H1 (cell line): ENCODE results near the gene RAD54L. TPM values are rescaled to one million over a fixed set of nuclear protein-coding genes. Genes with fewer than 3 reads are reported as not detected.

Experiments
- CTCF ChIA-PET: fragments of 300-600 bp; sonication (Branson Sonifier 250); formaldehyde crosslinking; loops from one replicate; lab custom pipeline; 2021; ENCODE audit not compliant: partially characterized antibody; lab: Charles Lee
- POLR2A ChIA-PET: fragments of 300-600 bp; sonication (Branson Sonifier 250); formaldehyde crosslinking; loops from one replicate; lab custom pipeline; 2021; ENCODE audit warnings: inconsistent platforms; ENCODE audit not compliant: partially characterized antibody; lab: Charles Lee
- DNase-seq, 2 experiments: peaks; one replicate each; pipeline versions ENCODE4 v3.0.0 to v3.0.0-alpha.2; 2010 to 2022; ENCODE audit warnings: low spot score in 2 of 2, low read depth in 1 of 2, mixed read lengths in 1 of 2
- FAIRE-seq: peaks from 2 replicates; lab custom pipeline; 2011; peaks lifted over from hg19 to GRCh38; lab: Jason Lieb, UNC
- H2AFZ ChIP-seq: 2 replicates; pipeline ENCODE4 v1.8.1; 2012; ENCODE audit warnings: low read length, inconsistent platforms
- H2AK5ac ChIP-seq: 2 replicates; pipeline ENCODE4 v1.6.1; 2013; ENCODE audit warnings: low read depth, low read length
- H2BK120ac ChIP-seq: replicated peaks from 2 replicates; pipeline ENCODE3; 2013; ENCODE audit warnings: low read depth, low read length, inconsistent platforms
- H2BK12ac ChIP-seq: 2 replicates; pipeline ENCODE4 v1.6.1; 2013; ENCODE audit warnings: low read depth, low read length
- H2BK15ac ChIP-seq: 2 replicates; pipeline ENCODE4 v1.6.1; 2013; ENCODE audit warnings: low read length
- H2BK20ac ChIP-seq: 2 replicates; pipeline ENCODE4 v1.6.1; 2013; ENCODE audit warnings: low read length
- H2BK5ac ChIP-seq: 2 replicates; pipeline ENCODE4 v1.6.1; 2013; ENCODE audit warnings: low read depth, low read length
- H3K14ac ChIP-seq: 2 replicates; pipeline ENCODE4 v1.6.1; 2013; ENCODE audit warnings: inconsistent platforms; ENCODE audit not compliant: insufficient read length
- H3K18ac ChIP-seq: 2 replicates; pipeline ENCODE4 v1.6.1; 2013; ENCODE audit warnings: low read length; ENCODE audit errors: extremely low read depth
- H3K23ac ChIP-seq: 2 replicates; pipeline ENCODE4 v1.6.1; 2013; ENCODE audit warnings: inconsistent platforms; ENCODE audit not compliant: insufficient read length
- H3K23me2 ChIP-seq: 2 replicates; pipeline ENCODE4 v1.6.1; 2013; ENCODE audit warnings: low read depth, low read length
- H3K27ac ChIP-seq: 2 replicates; pipeline ENCODE4 v1.6.1; 2011; ENCODE audit warnings: low read depth, low read length, inconsistent platforms
- H3K27me3 ChIP-seq, 4 experiments: replicated peaks in 1 of 4; 1 replicate in 1 of 4; 2 replicates in 3 of 4; pipeline versions ENCODE4 v1.6.1 to v1.8.1; 2011 to 2013; ENCODE audit warnings: low read length in 3 of 4, mild to moderate bottlenecking in 3 of 4, inconsistent platforms in 2 of 4, mixed read lengths in 2 of 4, moderate library complexity in 1 of 4; ENCODE audit not compliant: control insufficient read depth in 3 of 4, insufficient read depth in 3 of 4; ENCODE audit errors: extremely low read depth in 1 of 4
- H3K36me3 ChIP-seq, 4 experiments: 2 replicates each; pipeline versions ENCODE4 v1.6.1 to v1.8.1; 2011 to 2013; ENCODE audit warnings: mild to moderate bottlenecking in 4 of 4, low read length in 3 of 4, moderate library complexity in 2 of 4, control low read depth in 1 of 4, inconsistent platforms in 1 of 4; ENCODE audit not compliant: insufficient read depth in 4 of 4, control insufficient read depth in 2 of 4
- H3K4ac ChIP-seq: replicated peaks from 2 replicates; pipeline ENCODE3; 2013; ENCODE audit warnings: low read length, low read depth, mixed read lengths, inconsistent platforms; ENCODE audit not compliant: insufficient read length
- H3K4me1 ChIP-seq, 4 experiments: replicated peaks in 1 of 4; 1 replicate in 1 of 4; 2 replicates in 3 of 4; pipeline versions ENCODE4 v1.6.1 to v1.8.1; 2011 to 2013; ENCODE audit warnings: low read length in 3 of 4, inconsistent platforms in 2 of 4, mixed read lengths in 1 of 4; ENCODE audit not compliant: insufficient read depth in 4 of 4, control insufficient read depth in 3 of 4
- H3K4me2 ChIP-seq, 2 experiments: 2 replicates each; pipeline versions ENCODE4 v1.6.1 to v1.8.1; 2011 to 2013; ENCODE audit warnings: low read depth in 2 of 2, low read length in 2 of 2, control low read depth in 1 of 2, inconsistent platforms in 1 of 2, mild to moderate bottlenecking in 1 of 2; ENCODE audit not compliant: insufficient read depth in 1 of 2
- H3K4me3 ChIP-seq, 4 experiments: fragments of 200-600, 300-600 bp in 1 of 4; sonication (generic), shearing (Covaris generic), sonication (Bioruptor Twin) in 1 of 4; 2 replicates each; pipeline versions ENCODE4 v1.5.1 to v1.8.1; 2011 to 2016; ENCODE audit warnings: low read length in 4 of 4, low read depth in 3 of 4, control low read depth in 2 of 4, inconsistent platforms in 2 of 4, mild to moderate bottlenecking in 2 of 4, mixed read lengths in 1 of 4, moderate library complexity in 1 of 4; ENCODE audit not compliant: insufficient read depth in 2 of 4; ENCODE audit errors: extremely low read depth in 1 of 4
- H3K56ac ChIP-seq: replicated peaks from 2 replicates; pipeline ENCODE3; 2013; ENCODE audit warnings: low read depth, mild to moderate bottlenecking, mixed read lengths, low read length, inconsistent platforms; ENCODE audit not compliant: insufficient read length
- H3K79me1 ChIP-seq: 2 replicates; pipeline ENCODE4 v1.6.1; 2013; ENCODE audit warnings: low read depth, low read length, control low read depth
- H3K79me2 ChIP-seq, 2 experiments: 2 replicates each; pipeline versions ENCODE4 v1.6.1 to v1.8.1; 2012 to 2013; ENCODE audit warnings: low read length in 2 of 2, mild to moderate bottlenecking in 2 of 2, inconsistent platforms in 1 of 2; ENCODE audit not compliant: insufficient read depth in 2 of 2, control insufficient read depth in 1 of 2
- H3K9ac ChIP-seq, 4 experiments: replicated peaks in 1 of 4; 1 replicate in 1 of 4; 2 replicates in 3 of 4; pipeline versions ENCODE4 v1.6.1 to v1.8.1; 2011 to 2013; ENCODE audit warnings: low read depth in 3 of 4, low read length in 3 of 4, control low read depth in 2 of 4, mild to moderate bottlenecking in 2 of 4, moderate library complexity in 2 of 4, inconsistent platforms in 1 of 4; ENCODE audit errors: extremely low read depth in 1 of 4
- H3K9me3 ChIP-seq, 2 experiments: 2 replicates each; pipeline versions ENCODE4 v1.6.1 to v1.8.1; 2012 to 2013; ENCODE audit warnings: mild to moderate bottlenecking in 2 of 2, moderate library complexity in 2 of 2, control low read depth in 1 of 2, inconsistent platforms in 1 of 2, low read depth in 1 of 2, low read length in 1 of 2, mixed read lengths in 1 of 2; ENCODE audit not compliant: insufficient read depth in 2 of 2
- H4K20me1 ChIP-seq, 2 experiments: replicated peaks in 1 of 2; 2 replicates each; pipeline versions ENCODE3 to v1.8.1; 2011 to 2013; ENCODE audit warnings: inconsistent platforms in 2 of 2, low read length in 2 of 2, mild to moderate bottlenecking in 1 of 2; ENCODE audit not compliant: insufficient read depth in 2 of 2, control insufficient read depth in 1 of 2
- H4K5ac ChIP-seq: 2 replicates; pipeline ENCODE4 v1.6.1; 2013; ENCODE audit warnings: low read length, low read depth, mixed read lengths, inconsistent platforms; ENCODE audit not compliant: insufficient read length
- H4K8ac ChIP-seq: 2 replicates; pipeline ENCODE4 v1.8.0; 2013; ENCODE audit warnings: mild to moderate bottlenecking, moderate library complexity, low read length, inconsistent platforms; ENCODE audit not compliant: insufficient read depth; ENCODE audit errors: extremely low read depth
- H4K91ac ChIP-seq: replicated peaks from 2 replicates; pipeline ENCODE3; 2013; ENCODE audit warnings: low read length, mixed read lengths, inconsistent platforms; ENCODE audit not compliant: insufficient read length
- CREB1 ChIP-seq: IDR thresholded peaks from 2 replicates; pipeline ENCODE4 v1.6.1; 2012; ENCODE audit warnings: inconsistent platforms
- TAF1 ChIP-seq: IDR thresholded peaks from 2 replicates; pipeline ENCODE4 v1.6.1; 2011; ENCODE audit warnings: mild to moderate bottlenecking, low read depth, low read length
- YY1 ChIP-seq: IDR thresholded peaks from 2 replicates; pipeline ENCODE4 v1.6.1; 2011; ENCODE audit warnings: low read depth, mild to moderate bottlenecking, low read length
- WGBS, 2 experiments: shearing (Covaris generic) in 1 of 2; methylation state at CpG; one replicate each; pipeline versions ENCODE4 v1.1.6 to v1.1.7; 2013 to 2015; ENCODE audit warnings: low lambda C conversion rate in 2 of 2, mixed read lengths in 2 of 2, inconsistent platforms in 1 of 2, low coverage in 1 of 2, missing lambda C conversion rate in 1 of 2; ENCODE audit not compliant: insufficient replicate concordance in 2 of 2, insufficient coverage in 1 of 2, insufficient read length in 1 of 2; ENCODE audit errors: extremely low coverage in 1 of 2, missing lambda C conversion rate in 1 of 2; 5-methylcytosine and 5-hydroxymethylcytosine counted together
- polyA plus RNA-seq, 7 experiments: library from polyadenylated mRNA; depleted of rRNA in 3 of 7; stranded (reverse) in 5 of 7; unstranded in 2 of 7; fragments of >200 nt in 5 of 7; fragments of 200-250 nt in 2 of 7; gene quantifications; 1 replicate in 5 of 7; 2 replicates in 1 of 7; 4 replicates in 1 of 7; pipeline versions ENCODE4 v1.2.1 to v1.2.3, GENCODE V29; 2011 to 2013; ENCODE audit warnings: missing spikeins in 2 of 7, mixed read lengths in 2 of 7
- total RNA-seq: library from RNA; stranded (reverse); fragmentation: NEBNext Ultra II Directional; extraction: Animal tissue kit (Norgen Biotek cat#: 25700); gene quantifications from 2 replicates; pipeline ENCODE4 v1.2.1, GENCODE V29; 2021
- TF ChIP-seq, protein P1 (sequence below), 3 experiments: IDR thresholded peaks; 1 replicate in 2 of 3; 2 replicates in 1 of 3; pipeline versions ENCODE4 v1.5.1 to v1.6.1; 2011; ENCODE audit warnings: low read length in 3 of 3, mild to moderate bottlenecking in 3 of 3, inconsistent platforms in 2 of 3, low read depth in 1 of 3, moderate library complexity in 1 of 3; ENCODE audit not compliant: insufficient read depth in 1 of 3; ENCODE audit errors: control extremely low read depth in 1 of 3

Gene RAD54L
- total and polyA plus RNA-seq, 2 of the 8 experiments (the other 6 are each of a cell fraction or from before 2014, with no cell fraction given) = 43.5 to 50.3 TPM

DNA sequence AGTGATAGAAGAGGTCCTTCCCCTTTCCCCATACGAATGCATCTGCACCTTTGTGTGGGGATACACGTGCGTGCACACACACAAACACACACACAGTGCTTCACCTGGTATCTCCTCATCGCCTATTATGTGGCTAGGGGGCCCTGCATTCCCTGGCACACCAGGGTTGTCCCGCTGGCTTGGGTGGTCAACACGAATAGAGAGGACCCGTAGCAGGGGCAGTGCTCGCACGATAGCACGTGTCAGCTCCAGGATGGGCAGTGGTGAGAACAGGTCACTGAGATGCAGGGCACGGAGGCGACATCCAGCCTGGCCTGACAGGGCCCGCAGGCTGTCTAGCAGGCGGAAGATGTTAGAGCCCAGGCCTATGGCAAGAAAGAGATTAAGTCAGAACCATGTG, 33.5 kb downstream of the RAD54L start:
- no peak overlapping the region for H2BK15ac ChIP-seq
- H2BK120ac ChIP-seq = no peak overlapping the region
- H3K27ac ChIP-seq = no peak overlapping the region
- CTCF ChIA-PET = interaction anchor here (0.5 to 0.9 kb wide), 2 partner anchors 9 to 287 kb away, joined by 3 read pairs; no protein-coding TSS in a partner anchor
- H3K23ac ChIP-seq = no peak overlapping the region
- no peak overlapping the region for H3K4me3 ChIP-seq
- H3K23me2 ChIP-seq = no peaks in the 10 kb centered on the region
- no peaks in the 10 kb centered on the region for H3K4me1 ChIP-seq
- H3K4ac ChIP-seq = no peak overlapping the region
- H3K4me2 ChIP-seq = no peak overlapping the region
- no peak overlapping the region for H4K91ac ChIP-seq
- 95% methylated on average over 12 of the region's 14 CpGs; no CpG with 5 or more reads in 1 of the 2 experiments for whole genome bisulfite sequencing, 2 experiments
- H3K79me1 ChIP-seq = no peaks in the 10 kb centered on the region
- H3K18ac ChIP-seq = no peak overlapping the region
- no peaks in the 10 kb centered on the region for H3K9me3 ChIP-seq
- no peak overlapping the region for H3K14ac ChIP-seq
- no peak overlapping the region for H2AFZ ChIP-seq
- POLR2A ChIA-PET = interaction anchor here (1.3 to 33.1 kb wide), 6 partner anchors 5 to 67 kb away, joined by 3 to 689 read pairs (median 18); partner anchors contain the start of genes LRRC41 and UQCRH
- TF ChIP-seq, protein P1, sequence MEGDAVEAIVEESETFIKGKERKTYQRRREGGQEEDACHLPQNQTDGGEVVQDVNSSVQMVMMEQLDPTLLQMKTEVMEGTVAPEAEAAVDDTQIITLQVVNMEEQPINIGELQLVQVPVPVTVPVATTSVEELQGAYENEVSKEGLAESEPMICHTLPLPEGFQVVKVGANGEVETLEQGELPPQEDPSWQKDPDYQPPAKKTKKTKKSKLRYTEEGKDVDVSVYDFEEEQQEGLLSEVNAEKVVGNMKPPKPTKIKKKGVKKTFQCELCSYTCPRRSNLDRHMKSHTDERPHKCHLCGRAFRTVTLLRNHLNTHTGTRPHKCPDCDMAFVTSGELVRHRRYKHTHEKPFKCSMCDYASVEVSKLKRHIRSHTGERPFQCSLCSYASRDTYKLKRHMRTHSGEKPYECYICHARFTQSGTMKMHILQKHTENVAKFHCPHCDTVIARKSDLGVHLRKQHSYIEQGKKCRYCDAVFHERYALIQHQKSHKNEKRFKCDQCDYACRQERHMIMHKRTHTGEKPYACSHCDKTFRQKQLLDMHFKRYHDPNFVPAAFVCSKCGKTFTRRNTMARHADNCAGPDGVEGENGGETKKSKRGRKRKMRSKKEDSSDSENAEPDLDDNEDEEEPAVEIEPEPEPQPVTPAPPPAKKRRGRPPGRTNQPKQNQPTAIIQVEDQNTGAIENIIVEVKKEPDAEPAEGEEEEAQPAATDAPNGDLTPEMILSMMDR (IDR thresholded peaks at IDR 0.05; ENCODE audit: control extremely low read depth in 1 of 3, insufficient read depth in 1 of 3, low read depth in 1 of 3, low read length in 3 of 3) = no peak
- TF ChIP-seq CREB1 (no peak), YY1 (no peak), TAF1 (no peak)
- TF ChIP-seq, all 59 proteins: peak for 0
- DNase-seq (no peak), FAIRE-seq (no peak)
- Histone ChIP-seq H3K27me3 (no peaks in the 10 kb centered on the region), H3K9ac (no peak overlapping the region), H3K56ac (no peak overlapping the region), H3K36me3 (peaks cover 24 to 77% (median 45%) of the 10 kb centered on the region in 4 experiments), H2BK12ac (no peak overlapping the region), H2AK5ac (no peak overlapping the region), H4K8ac (0 out of 2 replicates have a peak overlapping the region, but pooled peaks have one; percentile 53), H4K20me1 (peaks cover 0 to 4% of the 10 kb centered on the region in 2 experiments), H3K79me2 (no peaks in the 10 kb centered on the region), H4K5ac (no peak overlapping the region), H2BK20ac (no peak overlapping the region), H2BK5ac (no peak overlapping the region)
